Ectodermal cell (in vitro differentiated cells): ENCODE data around the gene ZNF414.
A peak's percentile ranks its signal among the peaks of the same experiment; 100 is the strongest.
"Not testable (repeated sequence)": the region's sequence is repeated elsewhere in the genome, so short reads cannot be mapped to it uniquely, and the experiment has no call there.

Experiments
- H3K27ac ChIP-seq: 2 replicates; pipeline ENCODE4 v1.7.0; 2013; ENCODE audit warnings: mild to moderate bottlenecking, low read depth, low read length; ENCODE audit not compliant: insufficient read depth, poor library complexity, severe bottlenecking
- H3K27me3 ChIP-seq: 2 replicates; pipeline ENCODE4 v1.7.0; 2013; ENCODE audit warnings: mild to moderate bottlenecking, low read length; ENCODE audit not compliant: insufficient read depth, control insufficient read depth, poor library complexity, severe bottlenecking
- H3K36me3 ChIP-seq: one replicate; pipeline ENCODE4 v1.7.0; 2013; ENCODE audit warnings: low read length; ENCODE audit not compliant: control insufficient read depth, insufficient read depth
- H3K4me1 ChIP-seq: one replicate; pipeline ENCODE4 v1.7.0; 2013; ENCODE audit warnings: low read length; ENCODE audit not compliant: control insufficient read depth, insufficient read depth
- H3K4me3 ChIP-seq: 2 replicates; pipeline ENCODE4 v1.7.0; 2013; ENCODE audit warnings: low read depth, low read length, control low read depth; ENCODE audit not compliant: insufficient read depth
- H3K9me3 ChIP-seq: 2 replicates; pipeline ENCODE4 v1.7.0; 2013; ENCODE audit warnings: mild to moderate bottlenecking, low read length, moderate library complexity; ENCODE audit not compliant: control insufficient read depth
- WGBS, 2 experiments: methylation state at CpG; one replicate each; pipeline ENCODE4 v1.1.7; 2013; ENCODE audit warnings: missing lambda C conversion rate in 2 of 2; 5-methylcytosine and 5-hydroxymethylcytosine counted together

ZNF414 gene

GRCh38 chr19:8519388-8519787, 5.4 kb upstream of the ZNF414 start:
- Histone ChIP-seq H3K9me3 (no peaks in the 10 kb centered on the region), H3K27ac (no peak overlapping the region), H3K27me3 (no peaks in the 10 kb centered on the region), H3K4me3 (no peak overlapping the region), H3K4me1 (no peaks in the 10 kb centered on the region), H3K36me3 (no peaks in the 10 kb centered on the region)
- WGBS, 2 experiments, result 85 to 93% methylated on average over 6 of the region's 6 CpGs

GRCh38 chr19:8518536-8518935, 4.6 kb upstream of the ZNF414 start:
- no peak overlapping the region for H3K27ac ChIP-seq
- H3K36me3 ChIP-seq, result no peaks in the 10 kb centered on the region
- H3K4me1 ChIP-seq, result no peaks in the 10 kb centered on the region
- WGBS, 2 experiments, result 85 to 90% methylated on average over 11 of the region's 11 CpGs
- no peak overlapping the region for H3K4me3 ChIP-seq
- no peaks in the 10 kb centered on the region for H3K9me3 ChIP-seq
- H3K27me3 ChIP-seq, result no peaks in the 10 kb centered on the region

- Histone ChIP-seq H3K4me1 (peaks cover 7% of the 10 kb centered on the region), H3K9me3 (no peaks in the 10 kb centered on the region), H3K4me3 (no peak overlapping the region), H3K27me3 (no peaks in the 10 kb centered on the region), H3K27ac (no peak overlapping the region), H3K36me3 (no peaks in the 10 kb centered on the region)
- 82 to 84% methylated on average over 10 of the region's 10 CpGs for WGBS, 2 experiments
These were observed 3.8 kb upstream of the ZNF414 start for GRCh38 chr19:8517551-8518442.

DNA sequence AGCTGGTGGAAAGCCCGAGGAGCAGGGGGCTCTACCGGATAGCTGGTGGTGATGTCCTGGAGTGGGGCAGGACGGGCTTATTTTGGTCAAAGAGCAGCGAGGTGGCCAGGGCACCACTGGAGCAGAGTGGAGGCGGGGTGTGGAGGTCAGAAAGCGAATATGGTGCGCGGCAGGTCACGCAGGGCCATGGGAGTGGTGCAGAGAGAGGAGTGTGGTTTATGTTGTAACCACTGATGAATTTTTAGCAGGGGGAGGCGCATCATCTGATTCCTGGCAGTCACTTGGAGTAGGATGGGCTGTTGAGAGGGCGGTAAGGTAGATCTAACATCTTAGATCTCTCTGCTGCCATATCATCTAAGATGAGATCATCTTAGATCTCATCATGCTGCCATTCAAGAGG, 1.4 kb upstream of the ZNF414 start:
- H3K4me3 ChIP-seq, result no peak overlapping the region
- H3K36me3 ChIP-seq, result peaks cover 6% of the 10 kb centered on the region
- peaks cover 9% of the 10 kb centered on the region for H3K4me1 ChIP-seq
- no peak overlapping the region for H3K27ac ChIP-seq
- WGBS, 2 experiments, result 94 to 95% methylated on average over 11 of the region's 11 CpGs
- H3K9me3 ChIP-seq, result no peaks in the 10 kb centered on the region
- no peaks in the 10 kb centered on the region for H3K27me3 ChIP-seq

GRCh38 chr19:8514505-8515009, 590 bp upstream of the ZNF414 start:
- H3K4me3 ChIP-seq, result peak overlapping the region; percentile 71
- H3K36me3 ChIP-seq, H3K4me1 ChIP-seq, H3K27me3 ChIP-seq, H3K9me3 ChIP-seq: not testable (repeated sequence)
- WGBS, 2 experiments, result 88 to 91% methylated on average over 21 of the region's 21 CpGs
- H3K27ac ChIP-seq, result peak overlapping the region; percentile 20

DNA sequence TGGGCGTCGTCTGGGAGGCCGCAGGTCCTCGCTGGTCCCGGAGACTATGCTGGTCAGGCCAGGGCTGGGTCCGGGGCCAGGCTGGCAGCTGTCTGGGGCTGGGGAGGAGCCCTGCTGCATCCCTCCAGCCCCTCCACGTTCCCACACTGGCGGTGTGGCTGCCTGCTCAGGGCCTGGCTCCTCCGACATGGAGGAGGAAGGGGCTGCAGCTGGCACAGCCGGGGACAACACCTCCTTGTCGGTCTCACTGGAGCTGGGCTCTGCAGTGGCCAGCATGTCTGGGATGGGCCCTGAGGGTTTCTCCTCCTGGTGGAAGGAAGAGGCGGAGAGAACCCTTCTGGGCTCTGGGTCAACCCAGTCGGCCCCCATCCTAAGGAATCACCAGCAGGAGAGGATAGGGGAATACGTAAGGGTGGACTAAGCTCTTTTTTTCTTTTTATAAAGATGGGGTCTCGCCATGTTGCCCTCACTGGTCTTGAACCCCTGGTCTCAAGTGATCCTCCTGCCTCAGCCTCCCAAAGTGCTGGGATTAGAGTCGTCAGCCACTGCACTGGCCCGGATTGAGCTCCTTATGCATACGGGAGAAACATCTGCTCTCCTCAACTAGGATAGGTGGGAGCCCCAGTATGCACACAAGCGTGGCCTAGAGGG, 806 bp downstream of the ZNF414 start:
- H3K36me3 ChIP-seq, result peaks cover 6% of the 10 kb centered on the region
- no peaks in the 10 kb centered on the region for H3K9me3 ChIP-seq
- 72 to 73% methylated on average over 19 of the region's 19 CpGs for WGBS, 2 experiments
- H3K27me3 ChIP-seq, result no peaks in the 10 kb centered on the region
- H3K4me1 ChIP-seq, result peaks cover 9% of the 10 kb centered on the region
- peak overlapping the region; percentile 71 for H3K4me3 ChIP-seq
- peak overlapping the region; percentile 83 for H3K27ac ChIP-seq

DNA sequence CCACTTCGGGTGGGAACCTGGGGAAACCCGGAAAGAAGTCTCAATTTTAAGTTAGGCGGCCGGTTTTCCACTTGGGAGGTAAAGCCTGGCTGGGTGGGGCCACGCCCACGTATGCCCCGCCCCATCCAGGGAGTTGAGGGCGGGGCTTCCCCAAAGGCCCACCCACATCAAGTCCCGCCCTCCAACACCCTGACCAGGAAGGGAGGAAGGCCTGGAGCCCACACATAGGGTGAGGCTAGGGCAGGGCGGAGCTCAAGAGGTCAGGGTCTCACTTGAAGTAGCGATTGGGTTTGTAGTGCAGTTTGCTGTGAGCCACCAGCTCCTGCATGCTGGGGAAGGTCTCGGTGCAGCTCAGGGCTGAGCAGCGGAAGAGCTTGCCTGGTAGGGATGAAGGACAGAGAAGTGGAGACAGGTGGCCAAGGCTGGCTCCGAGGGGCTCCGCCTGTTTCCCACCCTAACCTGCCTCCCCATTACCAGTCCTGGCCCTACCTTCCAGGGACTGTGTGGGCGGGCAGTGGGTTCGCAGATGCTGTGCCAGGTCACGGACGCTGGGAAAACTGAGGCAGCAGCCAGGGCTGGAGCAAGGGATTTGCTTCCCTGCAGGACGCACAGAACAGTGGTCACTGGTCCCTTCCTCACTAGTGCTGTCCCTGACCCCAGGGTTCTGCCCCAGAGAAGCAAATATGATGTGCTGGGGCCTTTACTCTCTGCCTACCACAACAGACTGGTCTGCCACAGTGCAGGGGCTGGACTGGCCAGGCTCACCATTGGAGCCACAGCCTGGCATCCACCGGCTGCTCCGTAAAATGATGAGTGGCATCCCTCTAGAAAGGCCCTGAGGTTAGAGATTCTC, 1.6 kb downstream of the ZNF414 start:
- Histone ChIP-seq H3K27ac (no peak overlapping the region), H3K36me3 (peaks cover 6% of the 10 kb centered on the region), H3K9me3 (no peaks in the 10 kb centered on the region), H3K27me3 (no peaks in the 10 kb centered on the region), H3K4me3 (peak overlapping the region; percentile 71), H3K4me1 (peaks cover 9% of the 10 kb centered on the region)
- 88 to 91% methylated on average over 22 of the region's 22 CpGs for WGBS, 2 experiments

GRCh38 chr19:8511573-8512101, 2.3 kb downstream of the ZNF414 start:
- peaks cover 6% of the 10 kb centered on the region for H3K36me3 ChIP-seq
- H3K27ac ChIP-seq, result no peak overlapping the region
- H3K9me3 ChIP-seq, result no peaks in the 10 kb centered on the region
- H3K4me1 ChIP-seq, result peaks cover 9% of the 10 kb centered on the region
- H3K4me3 ChIP-seq, result no peak overlapping the region
- WGBS, 2 experiments, result 94 to 95% methylated on average over 45 of the region's 45 CpGs
- H3K27me3 ChIP-seq, result no peaks in the 10 kb centered on the region

GRCh38 chr19:8510589-8511115, 3.3 kb downstream of the ZNF414 start:
- no peak overlapping the region for H3K27ac ChIP-seq
- peaks cover 14% of the 10 kb centered on the region for H3K4me1 ChIP-seq
- H3K9me3 ChIP-seq, result no peaks in the 10 kb centered on the region
- H3K27me3 ChIP-seq, result no peaks in the 10 kb centered on the region
- H3K36me3 ChIP-seq, result peaks cover 6% of the 10 kb centered on the region
- H3K4me3 ChIP-seq, result no peak overlapping the region
- 92 to 96% methylated on average over 52 of the region's 52 CpGs for WGBS, 2 experiments
